Measurements from ENCODE around the gene PRKCD.

DNA sequence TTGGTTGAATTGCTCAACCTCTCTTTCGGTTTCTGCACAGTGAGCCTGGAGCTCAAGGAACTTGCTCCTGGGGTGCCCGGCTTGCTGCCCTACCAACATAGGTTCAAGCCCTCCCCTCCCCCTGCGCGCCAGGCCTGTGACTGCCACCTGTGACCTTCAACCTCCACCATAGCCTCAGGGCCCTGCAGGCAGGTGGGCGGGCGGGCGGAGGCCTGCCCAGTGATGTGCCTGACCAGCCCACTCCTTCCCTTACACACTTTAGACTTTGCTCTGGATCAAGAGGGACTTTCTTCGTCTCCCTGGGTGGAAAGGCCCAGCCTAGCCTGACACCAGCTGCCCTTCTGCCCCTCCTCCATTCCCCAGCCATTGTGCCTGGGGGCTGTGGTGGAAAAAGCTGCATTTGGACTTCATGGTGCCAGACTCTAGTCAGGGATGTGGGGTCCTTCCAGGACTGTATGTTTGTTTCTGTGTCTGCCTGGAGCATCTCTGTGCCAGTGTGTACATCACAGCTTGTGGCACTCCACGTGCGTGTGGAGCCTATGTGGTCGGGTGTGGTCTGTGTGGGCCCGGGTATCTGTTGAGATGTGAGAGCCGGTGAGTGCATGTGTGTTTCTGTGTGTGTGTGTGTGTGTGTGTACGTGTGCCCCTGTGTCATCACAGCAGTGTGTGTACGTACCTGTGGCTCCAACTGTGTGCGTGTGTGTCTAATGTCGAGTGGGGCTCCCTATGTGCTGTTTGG is 9.5 kb downstream of the PRKCD start:
- TF ChIP-seq, protein P1, sequence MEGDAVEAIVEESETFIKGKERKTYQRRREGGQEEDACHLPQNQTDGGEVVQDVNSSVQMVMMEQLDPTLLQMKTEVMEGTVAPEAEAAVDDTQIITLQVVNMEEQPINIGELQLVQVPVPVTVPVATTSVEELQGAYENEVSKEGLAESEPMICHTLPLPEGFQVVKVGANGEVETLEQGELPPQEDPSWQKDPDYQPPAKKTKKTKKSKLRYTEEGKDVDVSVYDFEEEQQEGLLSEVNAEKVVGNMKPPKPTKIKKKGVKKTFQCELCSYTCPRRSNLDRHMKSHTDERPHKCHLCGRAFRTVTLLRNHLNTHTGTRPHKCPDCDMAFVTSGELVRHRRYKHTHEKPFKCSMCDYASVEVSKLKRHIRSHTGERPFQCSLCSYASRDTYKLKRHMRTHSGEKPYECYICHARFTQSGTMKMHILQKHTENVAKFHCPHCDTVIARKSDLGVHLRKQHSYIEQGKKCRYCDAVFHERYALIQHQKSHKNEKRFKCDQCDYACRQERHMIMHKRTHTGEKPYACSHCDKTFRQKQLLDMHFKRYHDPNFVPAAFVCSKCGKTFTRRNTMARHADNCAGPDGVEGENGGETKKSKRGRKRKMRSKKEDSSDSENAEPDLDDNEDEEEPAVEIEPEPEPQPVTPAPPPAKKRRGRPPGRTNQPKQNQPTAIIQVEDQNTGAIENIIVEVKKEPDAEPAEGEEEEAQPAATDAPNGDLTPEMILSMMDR (IDR thresholded peaks at IDR 0.05), result no peak
- no peak for TF ChIP-seq POLR2A (IDR thresholded peaks at IDR 0.05)
- TF ChIP-seq POLR2AphosphoS5 (IDR thresholded peaks at IDR 0.05; ENCODE audit: insufficient read depth in 1 of 2, low read depth in 1 of 2), result no peak
